ENCODE results near the gene PPP1R15B.

DNA sequence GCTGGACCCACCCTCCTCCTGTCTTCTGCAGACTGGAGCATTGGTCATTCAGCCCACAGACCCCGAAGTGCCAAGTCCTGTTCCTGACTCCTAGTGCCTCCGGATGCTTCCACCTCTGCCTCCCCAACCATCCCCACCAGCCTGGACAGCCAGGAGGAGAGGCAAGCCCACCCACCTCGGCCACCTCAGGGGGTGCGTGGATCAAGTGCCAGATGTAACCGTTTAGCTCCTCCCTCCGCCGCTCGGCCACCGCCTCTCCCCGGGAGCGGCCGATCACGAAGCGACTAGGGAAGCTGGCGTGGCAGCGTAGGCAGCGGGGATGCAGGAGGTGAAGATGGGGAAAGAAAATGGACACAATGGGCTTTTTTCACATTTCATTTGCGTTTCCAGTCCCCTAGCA lies 18.1 kb upstream of the PPP1R15B start:
- TF ChIP-seq, protein P1, sequence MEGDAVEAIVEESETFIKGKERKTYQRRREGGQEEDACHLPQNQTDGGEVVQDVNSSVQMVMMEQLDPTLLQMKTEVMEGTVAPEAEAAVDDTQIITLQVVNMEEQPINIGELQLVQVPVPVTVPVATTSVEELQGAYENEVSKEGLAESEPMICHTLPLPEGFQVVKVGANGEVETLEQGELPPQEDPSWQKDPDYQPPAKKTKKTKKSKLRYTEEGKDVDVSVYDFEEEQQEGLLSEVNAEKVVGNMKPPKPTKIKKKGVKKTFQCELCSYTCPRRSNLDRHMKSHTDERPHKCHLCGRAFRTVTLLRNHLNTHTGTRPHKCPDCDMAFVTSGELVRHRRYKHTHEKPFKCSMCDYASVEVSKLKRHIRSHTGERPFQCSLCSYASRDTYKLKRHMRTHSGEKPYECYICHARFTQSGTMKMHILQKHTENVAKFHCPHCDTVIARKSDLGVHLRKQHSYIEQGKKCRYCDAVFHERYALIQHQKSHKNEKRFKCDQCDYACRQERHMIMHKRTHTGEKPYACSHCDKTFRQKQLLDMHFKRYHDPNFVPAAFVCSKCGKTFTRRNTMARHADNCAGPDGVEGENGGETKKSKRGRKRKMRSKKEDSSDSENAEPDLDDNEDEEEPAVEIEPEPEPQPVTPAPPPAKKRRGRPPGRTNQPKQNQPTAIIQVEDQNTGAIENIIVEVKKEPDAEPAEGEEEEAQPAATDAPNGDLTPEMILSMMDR (IDR thresholded peaks at IDR 0.05; ENCODE audit: poor library complexity) = no peak
- no peak for TF ChIP-seq EZH2phosphoT487 (IDR thresholded peaks at IDR 0.05; ENCODE audit: low read depth, severe bottlenecking, unreplicated experiment)
